ENCODE data around the gene TNFAIP8.

TNFAIP8 gene

GRCh38 chr5:119358530-119358900 lies 2.7 kb downstream of the TNFAIP8 start:
- CTCF ChIA-PET: interaction anchor here (1.1 to 1.5 kb wide), 2 partner anchors 11 to 43 kb away, joined by 3 to 4 read pairs; no protein-coding TSS in a partner anchor

GRCh38 chr5:119358901-119359603 lies 3.2 kb downstream of the TNFAIP8 start:
- CTCF ChIA-PET: interaction anchor here (0.6 to 2.2 kb wide), 7 partner anchors 9 to 69 kb away, joined by 3 to 9 read pairs (median 3); no protein-coding TSS in a partner anchor
- H3K9me3 ChIP-seq (ENCODE audit: control extremely low read depth in 1 of 5, control insufficient read depth in 4 of 5, insufficient read depth in 2 of 5, low read depth in 1 of 5, low read length in 4 of 5): no peaks in the 10 kb centered on the region
- H3K4me1 ChIP-seq (ENCODE audit: control extremely low read depth in 1 of 4, control insufficient read depth in 4 of 4, insufficient read depth in 4 of 4, low read length in 3 of 4): peaks cover 7 to 66% (median 38%) of the 10 kb centered on the region in 4 experiments
- 93% methylated on average over 5 of the region's 7 CpGs for WGBS (ENCODE audit: insufficient coverage)
- POLR2A ChIA-PET: interaction anchor here (0.6 kb wide), 1 partner anchor 10 kb away, joined by 4 read pairs; no protein-coding TSS in a partner anchor
- no peak for DNase-seq
- no peak overlapping the region for H3K4me3 ChIP-seq (ENCODE audit: control insufficient read depth in 1 of 7, extremely low read depth in 1 of 7, insufficient read depth in 4 of 7, low read depth in 2 of 7, low read length in 6 of 7)
- H3K27ac ChIP-seq (ENCODE audit: insufficient read depth in 1 of 2, low read depth in 1 of 2, low read length in 2 of 2, poor library complexity in 1 of 2, severe bottlenecking in 2 of 2): no peak overlapping the region
- peaks cover 0 to 16% (median 2%) of the 10 kb centered on the region in 4 experiments for H3K36me3 ChIP-seq (ENCODE audit: control insufficient read depth in 4 of 4, insufficient read depth in 4 of 4, low read length in 3 of 4)
- no peaks in the 10 kb centered on the region for H3K27me3 ChIP-seq (replicated peaks in 2 of 5; ENCODE audit: control insufficient read depth in 4 of 5, insufficient read depth in 5 of 5, low read length in 4 of 5)

More at GRCh38 chr5:119358530-119358900, 2.7 kb downstream of the TNFAIP8 start:
- 0% methylated on average over 1 of the region's 2 CpGs for WGBS (ENCODE audit: insufficient coverage)
- no peaks in the 10 kb centered on the region for H3K9me3 ChIP-seq (ENCODE audit: control extremely low read depth in 1 of 5, control insufficient read depth in 4 of 5, insufficient read depth in 2 of 5, low read depth in 1 of 5, low read length in 4 of 5)
- DNase-seq: peak in 1 of 3 donors; percentile 50
- peaks cover 10 to 68% (median 39%) of the 10 kb centered on the region in 4 experiments for H3K4me1 ChIP-seq (ENCODE audit: control extremely low read depth in 1 of 4, control insufficient read depth in 4 of 4, insufficient read depth in 4 of 4, low read length in 3 of 4)
- POLR2A ChIA-PET: no interaction called here
- no peak overlapping the region for H3K27ac ChIP-seq (ENCODE audit: insufficient read depth in 1 of 2, low read depth in 1 of 2, low read length in 2 of 2, poor library complexity in 1 of 2, severe bottlenecking in 2 of 2)
- H3K27me3 ChIP-seq (replicated peaks in 2 of 5; ENCODE audit: control insufficient read depth in 4 of 5, insufficient read depth in 5 of 5, low read length in 4 of 5): no peaks in the 10 kb centered on the region
- peak overlapping the region in 1 of 7 experiments; percentile 9 for H3K4me3 ChIP-seq (ENCODE audit: control insufficient read depth in 1 of 7, extremely low read depth in 1 of 7, insufficient read depth in 4 of 7, low read depth in 2 of 7, low read length in 6 of 7)
- peaks cover 0 to 13% (median 2%) of the 10 kb centered on the region in 4 experiments for H3K36me3 ChIP-seq (ENCODE audit: control insufficient read depth in 4 of 4, insufficient read depth in 4 of 4, low read length in 3 of 4)

DNA sequence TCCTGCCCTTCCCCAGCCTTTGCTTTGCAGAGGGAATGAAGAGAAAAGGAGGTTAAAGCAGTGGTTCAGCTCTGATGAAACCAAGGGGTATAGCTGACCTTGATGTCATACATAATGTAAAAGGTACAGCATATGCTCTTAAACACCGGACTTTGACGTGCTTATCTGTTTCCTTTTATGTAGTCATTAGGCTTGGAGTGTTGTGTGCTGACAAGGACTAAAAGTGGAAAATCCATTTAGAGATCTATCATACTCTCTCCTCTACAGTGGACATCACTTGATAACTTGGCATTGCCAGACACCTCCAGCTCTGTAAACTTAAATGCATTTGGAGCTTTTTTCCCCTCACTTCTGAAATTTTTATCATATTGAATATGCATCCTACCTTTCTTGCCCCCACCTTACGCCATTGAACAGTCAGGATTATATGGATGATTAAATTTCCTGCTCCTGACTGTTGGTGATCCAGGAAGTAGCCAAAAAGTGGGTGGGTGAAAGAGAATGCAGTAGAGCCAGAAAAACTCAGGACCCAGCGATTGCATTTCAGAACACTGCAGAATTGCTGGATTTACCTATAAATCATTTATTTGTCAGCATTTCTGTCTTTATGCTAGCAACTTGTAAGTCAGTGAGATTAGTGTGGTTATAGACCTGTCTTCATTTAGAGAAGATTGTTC lies 4.1 kb downstream of the TNFAIP8 start:
- WGBS (ENCODE audit: insufficient coverage): no CpG with 5 or more reads among the region's 4 CpGs
- Histone ChIP-seq H3K4me1 (ENCODE audit: control extremely low read depth in 1 of 4, control insufficient read depth in 4 of 4, insufficient read depth in 4 of 4, low read length in 3 of 4) (peaks cover 5 to 61% (median 36%) of the 10 kb centered on the region in 4 experiments), H3K27me3 (replicated peaks in 2 of 5; ENCODE audit: control insufficient read depth in 4 of 5, insufficient read depth in 5 of 5, low read length in 4 of 5) (no peaks in the 10 kb centered on the region), H3K27ac (ENCODE audit: insufficient read depth in 1 of 2, low read depth in 1 of 2, low read length in 2 of 2, poor library complexity in 1 of 2, severe bottlenecking in 2 of 2) (no peak overlapping the region), H3K36me3 (ENCODE audit: control insufficient read depth in 4 of 4, insufficient read depth in 4 of 4, low read length in 3 of 4) (peaks cover 0 to 18% (median 3%) of the 10 kb centered on the region in 4 experiments), H3K4me3 (ENCODE audit: control insufficient read depth in 1 of 7, extremely low read depth in 1 of 7, insufficient read depth in 4 of 7, low read depth in 2 of 7, low read length in 6 of 7) (no peak overlapping the region), H3K9me3 (ENCODE audit: control extremely low read depth in 1 of 5, control insufficient read depth in 4 of 5, insufficient read depth in 2 of 5, low read depth in 1 of 5, low read length in 4 of 5) (no peaks in the 10 kb centered on the region)
- no peak for DNase-seq
- POLR2A ChIA-PET: interaction anchor here (0.6 kb wide), 1 partner anchor 9 kb away, joined by 4 read pairs; no protein-coding TSS in a partner anchor
- CTCF ChIA-PET: interaction anchor here (0.6 to 2.2 kb wide), 7 partner anchors 8 to 70 kb away, joined by 3 to 9 read pairs (median 3); no protein-coding TSS in a partner anchor

- H3K4me1 ChIP-seq (ENCODE audit: control extremely low read depth in 1 of 4, control insufficient read depth in 4 of 4, insufficient read depth in 4 of 4, low read length in 3 of 4): peaks cover 6 to 50% (median 27%) of the 10 kb centered on the region in 4 experiments
- DNase-seq: no peak
- H3K27me3 ChIP-seq (replicated peaks in 2 of 5; ENCODE audit: control insufficient read depth in 4 of 5, insufficient read depth in 5 of 5, low read length in 4 of 5): no peaks in the 10 kb centered on the region
- no peak overlapping the region for H3K4me3 ChIP-seq (ENCODE audit: control insufficient read depth in 1 of 7, extremely low read depth in 1 of 7, insufficient read depth in 4 of 7, low read depth in 2 of 7, low read length in 6 of 7)
- 88% methylated on average over 5 of the region's 5 CpGs for WGBS (ENCODE audit: insufficient coverage)
- POLR2A ChIA-PET: no interaction called here
- CTCF ChIA-PET: interaction anchor here (1.4 to 4.2 kb wide), 4 partner anchors 7 to 45 kb away, joined by 3 to 17 read pairs (median 10); no protein-coding TSS in a partner anchor
- no peaks in the 10 kb centered on the region for H3K9me3 ChIP-seq (ENCODE audit: control extremely low read depth in 1 of 5, control insufficient read depth in 4 of 5, insufficient read depth in 2 of 5, low read depth in 1 of 5, low read length in 4 of 5)
- H3K36me3 ChIP-seq (ENCODE audit: control insufficient read depth in 4 of 4, insufficient read depth in 4 of 4, low read length in 3 of 4): peaks cover 0 to 18% (median 3%) of the 10 kb centered on the region in 4 experiments
- no peak overlapping the region for H3K27ac ChIP-seq (ENCODE audit: insufficient read depth in 1 of 2, low read depth in 1 of 2, low read length in 2 of 2, poor library complexity in 1 of 2, severe bottlenecking in 2 of 2)
These were observed 5.2 kb downstream of the TNFAIP8 start for GRCh38 chr5:119360905-119361593.

DNA sequence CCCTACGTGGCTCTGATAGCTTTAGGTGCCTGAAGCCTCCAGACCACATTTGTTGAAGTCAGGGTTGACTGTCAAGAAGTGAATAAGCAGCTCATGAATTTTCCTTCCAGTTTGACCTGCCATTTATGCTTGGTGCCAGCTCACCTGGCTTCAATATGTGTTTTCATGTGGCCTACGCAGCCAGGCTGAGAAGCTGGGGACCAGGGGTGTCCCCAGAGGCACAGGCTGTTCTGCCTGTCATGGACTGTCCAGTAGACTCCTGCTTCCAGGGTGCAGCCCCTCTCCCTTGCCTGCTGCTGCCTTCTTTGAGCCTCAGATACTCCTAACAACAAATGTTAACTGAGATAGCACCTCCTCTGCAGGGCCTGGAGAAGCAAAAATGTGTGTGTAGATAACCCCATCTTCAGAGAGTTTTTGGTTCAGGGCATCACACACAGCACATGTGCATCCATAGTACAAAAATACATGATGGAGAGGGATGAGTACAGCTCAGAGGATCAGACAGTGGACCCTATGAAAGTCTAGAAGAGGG lies 5.8 kb downstream of the TNFAIP8 start:
- Histone ChIP-seq H3K4me1 (ENCODE audit: control extremely low read depth in 1 of 4, control insufficient read depth in 4 of 4, insufficient read depth in 4 of 4, low read length in 3 of 4) (peaks cover 7 to 50% (median 22%) of the 10 kb centered on the region in 4 experiments), H3K9me3 (ENCODE audit: control extremely low read depth in 1 of 5, control insufficient read depth in 4 of 5, insufficient read depth in 2 of 5, low read depth in 1 of 5, low read length in 4 of 5) (no peaks in the 10 kb centered on the region), H3K36me3 (ENCODE audit: control insufficient read depth in 4 of 4, insufficient read depth in 4 of 4, low read length in 3 of 4) (peaks cover 0 to 18% (median 3%) of the 10 kb centered on the region in 4 experiments), H3K27ac (ENCODE audit: insufficient read depth in 1 of 2, low read depth in 1 of 2, low read length in 2 of 2, poor library complexity in 1 of 2, severe bottlenecking in 2 of 2) (no peak overlapping the region), H3K27me3 (replicated peaks in 2 of 5; ENCODE audit: control insufficient read depth in 4 of 5, insufficient read depth in 5 of 5, low read length in 4 of 5) (no peaks in the 10 kb centered on the region), H3K4me3 (ENCODE audit: control insufficient read depth in 1 of 7, extremely low read depth in 1 of 7, insufficient read depth in 4 of 7, low read depth in 2 of 7, low read length in 6 of 7) (no peak overlapping the region)
- 94% methylated on average over 2 of the region's 2 CpGs for WGBS (ENCODE audit: insufficient coverage)
- POLR2A ChIA-PET: no interaction called here
- CTCF ChIA-PET: interaction anchor here (1.4 to 4.2 kb wide), 3 partner anchors 18 to 46 kb away, joined by 3 to 17 read pairs (median 10); no protein-coding TSS in a partner anchor
- DNase-seq: no peak

DNA sequence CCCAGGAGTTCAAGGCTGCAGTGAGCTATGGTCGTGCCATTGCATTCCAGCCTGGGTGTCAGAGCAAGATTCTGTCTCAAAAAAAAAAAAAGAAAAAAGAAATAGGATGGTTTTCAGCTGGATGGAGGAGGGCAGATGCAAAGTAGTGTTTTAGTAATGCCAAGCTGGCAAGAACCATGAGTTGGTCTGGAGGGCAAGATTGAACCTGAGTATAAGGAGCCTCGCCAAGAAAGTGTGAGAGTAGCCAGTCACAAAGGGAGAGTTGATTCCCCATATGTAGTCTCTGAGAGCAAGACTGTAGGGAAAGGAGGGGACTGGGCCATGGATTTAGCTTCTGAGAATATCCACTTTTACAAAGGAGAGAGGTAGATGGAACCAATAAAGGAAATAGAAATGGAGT lies 6.9 kb downstream of the TNFAIP8 start:
- Histone ChIP-seq H3K4me3 (ENCODE audit: control insufficient read depth in 1 of 7, extremely low read depth in 1 of 7, insufficient read depth in 4 of 7, low read depth in 2 of 7, low read length in 6 of 7) (no peak overlapping the region), H3K9me3 (ENCODE audit: control extremely low read depth in 1 of 5, control insufficient read depth in 4 of 5, insufficient read depth in 2 of 5, low read depth in 1 of 5, low read length in 4 of 5) (no peaks in the 10 kb centered on the region), H3K4me1 (ENCODE audit: control extremely low read depth in 1 of 4, control insufficient read depth in 4 of 4, insufficient read depth in 4 of 4, low read length in 3 of 4) (peaks cover 5 to 52% (median 24%) of the 10 kb centered on the region in 4 experiments), H3K36me3 (ENCODE audit: control insufficient read depth in 4 of 4, insufficient read depth in 4 of 4, low read length in 3 of 4) (peaks cover 0 to 18% (median 3%) of the 10 kb centered on the region in 4 experiments), H3K27ac (ENCODE audit: insufficient read depth in 1 of 2, low read depth in 1 of 2, low read length in 2 of 2, poor library complexity in 1 of 2, severe bottlenecking in 2 of 2) (no peak overlapping the region), H3K27me3 (replicated peaks in 2 of 5; ENCODE audit: control insufficient read depth in 4 of 5, insufficient read depth in 5 of 5, low read length in 4 of 5) (no peaks in the 10 kb centered on the region)
- no peak for DNase-seq
- 100% methylated on average over 2 of the region's 2 CpGs for WGBS (ENCODE audit: insufficient coverage)
- ChIA-PET POLR2A (interaction anchor here (0.6 to 1.0 kb wide), 2 partner anchors 26 to 321 kb away, joined by 3 to 5 read pairs; no protein-coding TSS in a partner anchor), CTCF (interaction anchor here (1.4 to 4.2 kb wide), 2 partner anchors 17 to 21 kb away, joined by 3 to 17 read pairs; no protein-coding TSS in a partner anchor)
